Activated gamma-delta T cell treated with anti-CD3 and anti-CD28 coated beads, Interleukin-2, amount 50 U/mL, for 16 hours (primary cell): ENCODE data around the gene LMF1.
"Not testable (repeated sequence)": the region's sequence is repeated elsewhere in the genome, so short reads cannot be mapped to it uniquely, and the experiment has no call there.

Experiments used
- DNase-seq: peaks from one replicate; pipeline ENCODE4 v3.0.0-alpha.2; 2020; ENCODE audit warnings: low read depth

Gene LMF1

DNA sequence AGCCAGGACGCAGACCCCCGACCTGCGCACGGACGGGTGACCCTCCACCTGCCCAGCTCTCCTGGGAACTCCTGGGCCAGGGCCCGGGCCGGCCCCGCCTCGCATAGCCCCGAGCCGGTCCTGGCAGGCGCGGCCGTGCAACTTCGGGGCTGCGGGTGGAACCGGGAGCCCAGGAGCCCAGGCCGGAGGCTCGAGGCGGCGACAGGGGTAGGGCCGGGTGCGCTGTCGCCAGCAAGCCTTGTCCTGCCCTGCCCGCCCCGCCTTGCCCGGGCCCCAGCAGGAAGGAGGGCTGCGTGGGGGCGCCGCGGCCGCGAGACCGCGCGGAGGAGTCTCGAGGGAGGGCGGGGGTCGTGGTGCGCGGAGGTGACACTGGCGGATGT lies 408 bp downstream of the LMF1 start:
- DNase-seq, result no peak

- DNase-seq, result no peak
These were observed 1.0 kb downstream of the LMF1 start for GRCh38 chr16:969508-970385.

- DNase-seq, result no peak
These were observed 2.2 kb downstream of the LMF1 start for GRCh38 chr16:968620-969019.

DNA sequence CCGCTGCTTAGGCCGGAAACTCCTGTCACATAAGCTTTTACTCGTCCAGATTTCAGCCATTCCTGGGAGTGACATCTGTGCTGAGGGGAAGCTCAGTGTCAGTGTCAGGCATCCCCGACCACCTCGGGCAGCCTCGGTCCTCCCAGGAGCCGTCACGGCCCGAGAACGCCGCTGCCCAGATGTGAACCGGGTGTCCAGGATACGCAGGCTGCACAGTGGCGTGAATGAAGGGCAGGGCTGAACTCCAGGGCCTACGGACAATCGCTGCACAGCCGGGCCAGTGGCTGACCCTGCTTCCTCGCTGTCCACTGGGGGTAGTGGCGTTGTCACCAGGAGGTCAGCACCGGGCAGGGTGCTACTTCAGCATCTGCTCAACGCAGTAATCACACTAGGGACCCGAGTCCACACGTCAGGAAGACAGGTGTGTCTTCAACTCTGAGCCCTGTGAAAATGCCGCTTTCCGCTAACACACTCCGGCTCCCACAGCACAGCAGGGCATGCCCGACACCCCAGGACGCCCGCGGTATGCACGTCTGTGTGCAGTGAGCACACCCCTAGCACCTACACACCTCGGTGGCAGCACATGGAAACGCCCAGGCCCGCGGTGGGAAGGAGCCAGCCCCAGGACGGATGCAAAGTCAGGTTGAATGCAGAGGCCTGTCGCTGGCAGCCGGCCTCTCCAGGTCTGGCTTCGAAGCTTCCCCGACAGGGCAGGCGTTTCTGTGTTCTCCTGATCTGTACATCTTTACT lies 3.1 kb downstream of the LMF1 start:
- no peak for DNase-seq

- DNase-seq, result no peak
These were observed 3.7 kb downstream of the LMF1 start for GRCh38 chr16:967077-967541.

DNA sequence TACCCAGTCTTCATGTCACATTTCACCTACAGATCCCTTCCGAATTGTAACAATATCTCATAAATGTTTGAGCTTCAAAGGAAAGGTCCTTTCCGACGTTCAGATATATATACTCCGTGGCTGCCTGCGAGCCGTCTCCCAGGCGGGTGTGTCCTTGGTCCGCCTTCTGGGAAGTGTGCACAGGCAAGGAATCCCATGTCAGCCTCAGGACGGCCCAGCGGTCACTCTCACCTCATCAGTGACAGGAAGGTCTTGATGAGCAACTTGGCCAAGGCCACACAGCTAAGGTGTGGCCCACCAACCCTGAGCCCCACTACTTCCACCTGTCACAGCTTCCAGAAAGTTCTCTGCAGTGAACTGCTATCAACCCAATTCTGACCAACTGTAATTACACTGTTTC lies 4.3 kb downstream of the LMF1 start:
- DNase-seq, result no peak

DNA sequence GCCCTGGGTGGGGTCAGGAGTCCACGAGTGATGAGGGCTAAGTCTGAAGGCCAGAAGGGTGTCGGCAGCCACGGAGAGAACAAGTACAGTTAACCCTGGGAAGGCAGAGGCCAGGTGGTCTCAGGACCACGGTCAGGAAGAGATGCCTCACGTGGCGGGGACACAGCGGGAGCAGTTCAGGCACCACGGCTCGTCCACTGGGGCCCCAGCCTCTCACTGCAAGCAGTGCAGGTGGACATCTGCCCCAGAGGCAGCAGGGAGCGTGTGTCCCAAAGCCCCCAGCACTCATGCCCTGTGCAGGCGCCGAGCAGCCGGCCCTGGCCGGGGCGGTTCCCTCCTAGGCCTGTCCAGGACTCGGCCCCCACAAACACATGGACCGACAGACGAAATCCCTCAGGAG lies 4.7 kb downstream of the LMF1 start:
- DNase-seq, result no peak

DNA sequence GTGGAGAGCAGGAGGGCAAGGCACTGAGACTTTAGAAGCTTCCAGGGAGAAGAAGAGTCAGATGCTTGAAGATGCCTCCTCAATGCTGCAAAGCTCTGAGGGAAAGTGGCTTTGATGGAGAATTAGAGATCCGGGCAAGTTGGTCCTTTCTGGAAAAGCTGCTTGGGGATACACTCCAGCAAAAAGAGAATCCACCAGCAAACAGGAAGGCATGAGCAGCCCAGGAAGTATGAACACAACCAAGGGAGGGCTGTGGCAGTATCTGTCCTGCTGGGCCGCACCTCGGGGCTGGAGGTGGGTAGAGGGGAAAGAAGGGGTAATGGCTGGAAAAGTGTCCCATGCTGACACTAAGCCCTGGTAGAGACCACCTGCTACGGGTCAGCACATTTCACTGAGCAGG lies 5.3 kb downstream of the LMF1 start:
- no peak for DNase-seq

DNA sequence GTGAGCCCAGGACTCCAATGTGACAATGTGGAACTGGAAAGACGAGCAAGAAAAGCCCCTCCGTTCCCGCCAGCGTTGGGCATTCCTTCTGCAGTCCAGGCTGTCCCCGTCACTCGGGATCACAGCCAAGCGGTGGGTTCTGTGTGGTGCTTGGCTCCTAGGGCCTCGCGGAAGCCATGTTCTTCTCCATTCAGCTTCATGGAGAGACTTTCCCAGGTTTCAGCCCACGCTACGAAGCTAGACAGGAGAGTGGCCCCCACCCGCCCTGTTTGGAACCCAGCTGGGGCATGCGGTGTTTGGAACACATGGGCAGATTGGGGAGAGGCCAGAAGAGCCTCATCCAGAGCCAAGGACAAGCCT lies 5.8 kb downstream of the LMF1 start:
- no peak for DNase-seq

DNA sequence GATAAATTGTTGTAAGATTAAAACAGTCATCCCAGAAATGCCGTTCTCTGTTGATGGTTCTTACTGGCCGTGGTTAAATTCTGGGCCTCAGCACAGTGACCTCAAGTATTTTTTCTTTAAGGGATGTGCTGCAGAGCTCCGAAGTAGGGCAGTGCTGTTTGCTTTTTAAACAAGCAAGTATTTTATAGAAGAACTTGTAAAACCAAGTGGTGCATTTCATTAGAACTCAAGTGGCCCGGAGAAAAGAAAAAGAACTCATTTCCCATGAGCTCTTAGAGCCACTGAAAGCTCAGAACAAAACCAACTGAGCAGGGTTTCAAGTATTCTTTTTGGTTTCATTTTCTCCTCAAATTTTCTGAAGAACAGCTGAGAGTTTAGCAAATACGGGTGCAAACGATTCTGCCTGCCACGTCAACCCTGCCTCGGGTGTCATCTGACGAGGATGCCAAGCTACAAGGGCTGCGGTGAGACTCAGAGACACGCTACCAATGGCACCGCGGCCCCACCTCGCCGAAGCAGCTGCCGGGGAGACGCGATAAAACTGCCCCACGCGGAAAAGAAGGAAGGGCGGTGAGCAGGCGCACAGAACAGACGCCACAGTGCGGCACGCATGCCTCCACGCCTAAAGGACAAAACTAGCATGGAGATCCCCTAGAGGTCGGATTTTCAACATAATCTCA lies 6.3 kb downstream of the LMF1 start:
- DNase-seq, result peak; percentile 30

- no peak for DNase-seq
These were observed 6.9 kb downstream of the LMF1 start for GRCh38 chr16:963913-964312.

GRCh38 chr16:962901-963814 lies 7.6 kb downstream of the LMF1 start:
- no peak for DNase-seq

GRCh38 chr16:962366-962765 lies 8.4 kb downstream of the LMF1 start:
- DNase-seq, result no peak

DNA sequence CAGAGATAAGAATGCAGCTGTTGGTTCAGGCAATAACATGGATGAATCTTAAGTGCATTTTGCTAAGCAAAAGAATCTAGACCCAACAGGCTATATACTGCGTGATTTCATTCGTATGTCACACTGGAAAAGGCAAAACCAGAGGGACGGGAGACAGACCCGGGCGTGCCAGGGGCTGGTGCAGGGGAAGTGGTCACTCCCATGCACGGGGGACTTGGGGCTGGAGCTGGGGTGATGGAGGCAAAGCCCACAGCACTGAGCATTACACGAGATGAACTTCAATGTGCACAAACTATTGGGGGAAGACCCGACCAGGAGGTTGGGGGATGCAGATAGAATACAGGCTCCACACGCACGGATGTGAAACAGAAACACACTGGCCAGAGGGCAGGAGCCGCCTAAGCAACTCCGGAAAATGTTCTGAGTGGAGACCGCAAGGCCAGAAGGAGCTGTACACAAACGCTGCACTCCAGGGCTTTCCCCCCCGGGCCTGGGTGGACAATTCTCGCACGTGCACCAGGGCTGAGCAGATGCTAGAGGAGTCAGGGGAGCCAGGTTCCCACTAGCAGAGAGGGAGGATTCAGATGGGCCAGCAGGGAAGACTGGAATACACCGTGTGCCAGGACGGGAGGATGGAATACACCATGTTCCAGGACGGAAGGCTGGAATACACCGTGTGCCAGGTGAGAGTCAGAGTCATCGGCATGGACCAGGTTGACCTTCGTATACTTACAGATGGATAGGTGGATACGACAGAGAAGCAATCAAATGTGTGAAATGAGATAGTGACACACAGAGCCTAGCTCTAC lies 11.3 kb downstream of the LMF1 start:
- no peak for DNase-seq

DNA sequence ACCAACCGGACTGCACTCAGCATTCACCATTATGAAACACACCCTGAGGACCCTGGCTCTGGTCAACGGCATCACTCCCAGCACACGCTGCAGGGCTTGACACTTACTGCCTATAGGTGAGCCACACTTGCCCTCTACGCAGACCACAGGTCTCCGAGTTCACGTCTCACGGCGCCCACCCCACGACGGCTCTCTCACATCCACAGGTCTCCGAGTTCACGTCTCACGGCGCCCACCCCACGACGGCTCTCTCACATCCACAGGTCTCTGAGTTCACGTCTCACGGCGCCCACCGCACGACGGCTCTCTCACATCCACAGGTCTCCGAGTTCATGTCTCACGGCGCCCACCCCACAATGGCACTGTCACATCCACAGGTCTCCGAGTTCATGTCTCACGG lies 15.0 kb downstream of the LMF1 start:
- not testable (repeated sequence) for DNase-seq

DNA sequence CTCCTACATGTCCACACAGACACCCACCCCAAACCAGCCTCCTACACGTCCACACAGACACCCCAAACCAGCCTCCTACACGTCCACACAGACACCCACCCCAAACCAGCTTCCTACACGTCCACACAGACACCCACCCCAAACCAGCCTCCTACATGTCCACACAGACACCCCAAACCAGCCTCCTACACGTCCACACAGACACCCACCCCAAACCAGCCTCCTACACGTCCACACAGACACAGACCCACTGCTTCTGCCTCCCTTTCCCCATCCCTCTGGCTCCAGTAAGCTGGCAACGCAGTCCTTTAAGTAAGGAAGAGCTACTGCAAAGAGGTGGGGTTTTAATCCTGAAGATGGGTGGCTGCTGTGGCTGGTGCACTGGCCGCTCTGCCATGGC lies 17.0 kb downstream of the LMF1 start:
- not testable (repeated sequence) for DNase-seq

- DNase-seq, result no peak
These were observed 18.5 kb downstream of the LMF1 start for GRCh38 chr16:952321-952720.

GRCh38 chr16:951660-952301 lies 19.0 kb downstream of the LMF1 start:
- DNase-seq, result no peak

DNA sequence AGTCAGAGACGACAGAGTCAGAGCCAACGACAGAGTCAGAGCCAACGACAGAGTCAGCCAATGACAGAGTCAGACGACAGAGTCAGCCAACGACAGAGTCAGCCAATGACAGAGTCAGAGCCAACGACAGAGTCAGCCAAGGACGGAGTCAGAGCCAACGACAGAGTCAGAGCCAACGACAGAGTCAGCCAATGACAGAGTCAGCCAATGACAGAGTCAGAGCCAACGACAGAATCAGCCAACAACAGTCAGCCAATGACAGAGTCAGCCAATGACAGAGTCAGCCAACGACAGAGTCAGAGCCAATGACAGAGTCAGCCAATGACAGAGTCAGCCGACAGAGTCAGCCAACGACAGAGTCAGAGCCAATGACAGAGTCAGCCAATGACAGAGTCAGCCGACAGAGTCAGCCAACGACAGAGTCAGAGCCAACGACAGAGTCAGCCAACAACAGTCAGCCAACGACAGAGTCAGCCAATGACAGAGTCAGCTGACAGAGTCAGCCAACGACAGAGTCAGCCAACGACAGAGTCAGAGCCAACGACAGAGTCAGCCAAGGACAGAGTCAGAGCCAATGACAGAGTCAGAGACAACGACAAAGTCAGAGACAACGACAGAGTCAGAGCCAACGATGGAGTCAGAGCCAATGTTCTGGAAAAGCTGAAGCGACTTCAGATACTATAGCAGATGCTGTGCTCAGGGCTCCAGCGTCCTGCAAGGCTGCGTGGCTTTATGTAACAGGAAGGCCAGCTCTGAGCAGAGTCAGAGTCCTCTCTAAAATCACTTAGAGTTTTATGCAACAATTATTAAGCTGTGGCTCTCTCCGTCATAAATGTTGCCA lies 19.8 kb downstream of the LMF1 start:
- not testable (repeated sequence) for DNase-seq
